Ecto neural progenitor cell (in vitro differentiated cells): ENCODE measurements around the gene AGO1.

Experiments used
- DNase-seq: peaks from one replicate; pipeline ENCODE4 v3.0.0-alpha.2; 2018; ENCODE audit warnings: low spot score

Gene AGO1

GRCh38 chr1:35980090-35980489 lies 97.1 kb downstream of the AGO1 start:
- no peak for DNase-seq
